K562 (cell line): ENCODE data around the gene ZNRF3. TPM values are rescaled to one million over a fixed set of nuclear protein-coding genes. Genes with fewer than 3 reads are reported as not detected.

Experiments used
- ATAC-seq: fragments of 200-7000 bp; cut with Tn5 transposase; 3 replicates; pipeline ENCODE4 v1.9.1; 2020; ENCODE audit warnings: moderate library complexity
- BruUV-seq: library from RNA; stranded (reverse); fragments of 400-500 nt; replicated peaks from 2 replicates; lab custom pipeline; 2021; lab: Mats Ljungman, UMichigan
- CTCF ChIA-PET: fragments of 300-600 bp; formaldehyde crosslinking; extraction: SDS; loops from one replicate; lab custom pipeline; 2021; ENCODE audit warnings: low intra/inter-chr PET ratio; lab: Yijun Ruan, JAX
- POLR2A ChIA-PET: fragments of 300-600, 350-650 bp; sonication (Branson Sonifier 250); formaldehyde crosslinking; extraction: SDS; loops from one replicate; lab custom pipeline; 2021; ENCODE audit warnings: antibody characterized with exemption, inconsistent platforms; lab: Yijun Ruan, JAX
- DNase-seq, 4 experiments: peaks; one replicate each; pipeline versions ENCODE4 v3.0.0 to v3.0.0-alpha.2; 2011 to 2018; ENCODE audit warnings: low spot score in 3 of 4, mixed read lengths in 3 of 4; ENCODE audit errors: extremely low read depth in 1 of 4
- FAIRE-seq: peaks from 2 replicates; lab custom pipeline; 2011; peaks lifted over from hg19 to GRCh38; lab: Jason Lieb, UNC
- H2AFZ ChIP-seq: 2 replicates; pipeline ENCODE4 v1.6.0; 2011; ENCODE audit warnings: low read depth, low read length, control low read depth, inconsistent platforms
- H3K27ac ChIP-seq: fragments of 200-600 bp; 3 replicates; pipeline ENCODE4 v1.8.0; 2011; ENCODE audit warnings: low read depth, mild to moderate bottlenecking, control low read depth, inconsistent platforms, low read length, moderate library complexity, mixed read lengths; ENCODE audit errors: extremely low read depth
- H3K27me3 ChIP-seq, 2 experiments: fragments of 300-600 bp in 1 of 2; 2 replicates in 1 of 2; 3 replicates in 1 of 2; pipeline versions ENCODE4 v1.6.0 to v1.8.0; 2011; ENCODE audit warnings: inconsistent platforms in 2 of 2, low read length in 2 of 2, mild to moderate bottlenecking in 1 of 2, mixed read lengths in 1 of 2, moderate library complexity in 1 of 2; ENCODE audit not compliant: control insufficient read depth in 2 of 2, insufficient read depth in 2 of 2
- H3K36me3 ChIP-seq: fragments of 300-600 bp; 3 replicates; pipeline ENCODE4 v1.8.0; 2011; ENCODE audit warnings: mild to moderate bottlenecking, low read length, inconsistent platforms; ENCODE audit not compliant: control insufficient read depth, insufficient read depth
- H3K4me1 ChIP-seq, 2 experiments: fragments of 200-600 bp in 1 of 2; replicated peaks in 1 of 2; 2 replicates in 1 of 2; 3 replicates in 1 of 2; pipeline versions ENCODE4 v1.5.1 to v1.8.0; 2011; ENCODE audit warnings: inconsistent platforms in 2 of 2, low read length in 2 of 2, mild to moderate bottlenecking in 1 of 2, mixed read lengths in 1 of 2, moderate library complexity in 1 of 2; ENCODE audit not compliant: control insufficient read depth in 2 of 2, insufficient read depth in 2 of 2
- H3K4me2 ChIP-seq: 2 replicates; pipeline ENCODE4 v1.6.1; 2011; ENCODE audit warnings: low read length, control low read depth, inconsistent platforms, mixed read lengths; ENCODE audit not compliant: insufficient read depth
- H3K4me3 ChIP-seq: fragments of 200-600 bp; sonication (generic), shearing (Covaris generic); 2 replicates; pipeline ENCODE4 v1.5.1; 2016; ENCODE audit warnings: control low read depth, inconsistent platforms
- H3K79me2 ChIP-seq: fragments of 200-600 bp; 3 replicates; pipeline ENCODE4 v1.8.0; 2011; ENCODE audit warnings: low read length, inconsistent platforms; ENCODE audit not compliant: control insufficient read depth, insufficient read depth
- H3K9ac ChIP-seq, 2 experiments: 2 replicates each; pipeline versions ENCODE4 v1.6.0 to v1.6.1; 2011; ENCODE audit warnings: low read depth in 2 of 2, low read length in 2 of 2, control low read depth in 1 of 2, inconsistent platforms in 1 of 2, mild to moderate bottlenecking in 1 of 2, mixed read lengths in 1 of 2; ENCODE audit not compliant: insufficient read depth in 1 of 2
- H3K9me1 ChIP-seq: one replicate; pipeline ENCODE4 v1.6.0; 2011; ENCODE audit warnings: inconsistent platforms, mild to moderate bottlenecking, low read length, moderate library complexity; ENCODE audit not compliant: control insufficient read depth, insufficient read depth
- H3K9me3 ChIP-seq: replicated peaks from 2 replicates; pipeline ENCODE4 v1.5.1; 2011; ENCODE audit warnings: low read depth, low read length, inconsistent platforms; ENCODE audit not compliant: control insufficient read depth, insufficient read depth
- H4K20me1 ChIP-seq: replicated peaks from 2 replicates; pipeline ENCODE4 v1.6.1; 2011; ENCODE audit warnings: low read length, inconsistent platforms, mixed read lengths; ENCODE audit not compliant: control insufficient read depth, insufficient read depth
- BMI1 ChIP-seq: fragments of 150-350 bp; IDR thresholded peaks from 2 replicates; pipeline ENCODE4 v1.6.1; 2014; ENCODE audit warnings: low read length
- ILF3 ChIP-seq: fragments of 450-650 bp; IDR thresholded peaks from 2 replicates; pipeline ENCODE4 v1.6.1; 2018; ENCODE audit warnings: antibody characterized with exemption, mild to moderate bottlenecking, moderate library complexity, borderline replicate concordance
- IRF2 ChIP-seq: sonication (generic); formaldehyde crosslinking; IDR thresholded peaks from 2 replicates; pipeline ENCODE4 v1.8.1; 2022; ENCODE audit warnings: mild to moderate bottlenecking, missing genetic modification reagents
- JUNB ChIP-seq: fragments of 450-650 bp; formaldehyde crosslinking; conservative IDR thresholded peaks from 2 replicates; pipeline ENCODE4 v1.4.0; 2020; ENCODE audit warnings: mild to moderate bottlenecking
- KDM2B ChIP-seq: fragments of 250-450 bp; sonication (Bioruptor Pico); IDR thresholded peaks from 2 replicates; pipeline ENCODE4 v1.8.0; 2021; ENCODE audit warnings: mild to moderate bottlenecking, moderate library complexity
- MCM7 ChIP-seq, 2 experiments: fragments of 450-650 bp; IDR thresholded peaks; 2 replicates each; pipeline ENCODE4 v1.6.1; 2016 to 2018
- RBBP5 ChIP-seq: fragments of 200-600 bp; sonication (generic); IDR thresholded peaks from 2 replicates; pipeline ENCODE4 v1.6.1; 2012; ENCODE audit warnings: borderline replicate concordance, mild to moderate bottlenecking, low read length, control low read depth, inconsistent platforms; ENCODE audit not compliant: insufficient read depth, poor library complexity, severe bottlenecking
- ZBTB17 ChIP-seq: fragments of 450-650 bp; formaldehyde crosslinking; IDR thresholded peaks from 2 replicates; pipeline ENCODE4 v1.4.0; 2020; ENCODE audit warnings: mild to moderate bottlenecking
- ZHX1 ChIP-seq: fragments of 150-350 bp; conservative IDR thresholded peaks from 2 replicates; pipeline ENCODE4 v1.6.1; 2014; ENCODE audit warnings: low read length
- ZNF75A ChIP-seq: fragments of 450-650 bp; formaldehyde crosslinking; IDR thresholded peaks from 2 replicates; pipeline ENCODE4 v1.4.0; 2020; ENCODE audit warnings: mild to moderate bottlenecking
- WGBS: fragments of 100-300 bp; shearing (Covaris generic); methylation state at CpG from one replicate; pipeline ENCODE4 v1.1.6; 2016; ENCODE audit warnings: low coverage, mixed read lengths; ENCODE audit not compliant: insufficient coverage; ENCODE audit errors: missing lambda C conversion rate; 5-methylcytosine and 5-hydroxymethylcytosine counted together
- in situ Hi-C: fragments of 300-500 bp; cut with MboI; formaldehyde crosslinking; loops from 4 replicates; pipeline ENCODE4 v1.15.0; 2018; ENCODE audit warnings: inconsistent platforms, mixed read lengths
- intact Hi-C: fragments of 100-400 bp; cut with micrococcal nuclease; formaldehyde crosslinking; loops from 2 replicates; pipeline ENCODE4 v1.14.2; 2022
- polyA plus RNA-seq, 8 experiments: library from polyadenylated mRNA; depleted of rRNA in 4 of 8; stranded (reverse) in 5 of 8; unstranded in 3 of 8; fragments of >200 nt; fragmentation: Nextera tagmentation in 2 of 8; fragmentation: Illumina TruSeq in 1 of 8; extraction: Ambion mirVana in 2 of 8; extraction: Trizol in 1 of 8; gene quantifications; 2 replicates each; pipeline versions ENCODE4 v1.2.1 to v1.2.3, GENCODE V29; 2011 to 2014; ENCODE audit warnings: inconsistent platforms in 1 of 8, missing spikeins in 1 of 8
- total RNA-seq, 7 experiments: library from RNA; depleted of rRNA in 6 of 7; stranded (reverse); fragments of >200 nt in 6 of 7; fragmentation: Illumina TruSeq in 2 of 7; extraction: Trizol in 2 of 7; gene quantifications; 2 replicates each; pipeline versions ENCODE4 v1.2.1 to v1.2.3, GENCODE V29; 2011 to 2021; ENCODE audit warnings: low replicate concordance in 1 of 7
- TF ChIP-seq, protein P1 (sequence below), 2 experiments: IDR thresholded peaks; 2 replicates each; pipeline ENCODE4 v1.6.1; 2011; ENCODE audit warnings: borderline replicate concordance in 1 of 2, control low read depth in 1 of 2, low read depth in 1 of 2, low read length in 1 of 2, mild to moderate bottlenecking in 1 of 2, mixed read lengths in 1 of 2, moderate library complexity in 1 of 2; ENCODE audit not compliant: insufficient read depth in 1 of 2, insufficient read length in 1 of 2, poor library complexity in 1 of 2, severe bottlenecking in 1 of 2; ENCODE audit errors: extremely low read depth in 1 of 2
- TF ChIP-seq, protein P2 (sequence below): fragments of 450-650 bp; IDR thresholded peaks from 2 replicates; pipeline ENCODE4 v1.6.1; 2017; ENCODE audit warnings: antibody characterized with exemption, mild to moderate bottlenecking

Gene ZNRF3
- total and polyA plus RNA-seq, 9 of the 15 experiments (the other 6 are each of a cell fraction or from before 2014, with no cell fraction given), result 0.41 to 5.9 (median 1.7) TPM

DNA sequence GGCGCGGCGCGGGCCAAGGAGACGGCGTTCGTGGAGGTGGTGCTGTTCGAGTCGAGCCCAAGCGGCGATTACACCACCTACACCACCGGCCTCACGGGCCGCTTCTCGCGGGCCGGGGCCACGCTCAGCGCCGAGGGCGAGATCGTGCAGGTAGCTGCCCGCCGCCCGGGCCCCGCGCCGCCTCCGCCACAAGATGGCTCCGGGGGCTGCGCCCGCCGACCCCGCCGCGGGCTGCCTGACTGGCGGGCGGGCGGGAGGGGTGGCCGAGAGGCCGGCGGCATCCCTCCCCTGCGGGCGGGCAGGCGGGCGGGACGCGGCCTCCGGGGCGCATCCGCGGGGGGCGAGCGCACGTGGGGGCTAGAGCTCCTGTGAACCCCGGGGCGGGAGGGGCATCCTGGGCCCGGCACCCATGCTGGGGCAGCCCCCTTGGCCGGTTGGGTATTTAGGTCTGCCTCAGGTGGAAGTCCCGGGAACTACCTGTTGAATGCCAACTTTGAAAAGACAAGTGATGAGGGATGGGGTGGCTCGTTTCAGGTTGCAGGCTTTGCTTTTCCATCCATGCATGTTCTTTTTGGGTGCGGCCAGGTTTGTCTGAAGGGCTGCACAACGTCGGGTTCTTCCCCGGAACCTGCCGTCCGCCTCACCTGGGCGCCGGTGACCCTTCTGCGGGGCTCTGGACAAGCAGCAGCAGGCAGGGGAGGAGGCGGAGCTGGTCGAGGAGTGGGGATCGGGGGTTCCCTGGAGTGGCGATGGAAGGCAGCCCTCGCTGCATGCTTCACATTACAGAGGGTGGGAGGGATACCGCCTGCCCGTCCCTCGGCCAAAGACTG, 760 bp downstream of the ZNRF3 start:
- ChIA-PET POLR2A (interaction anchor here (0.8 to 1.5 kb wide), 3 partner anchors 11 to 146 kb away, joined by 3 to 7 read pairs (median 5); no protein-coding TSS in a partner anchor), CTCF (no interaction called here)
- H3K27ac ChIP-seq, result no peak overlapping the region
- H3K27me3 ChIP-seq, result no peaks in the 10 kb centered on the region
- 3% methylated on average over 17 of the region's 78 CpGs for WGBS
- no peaks in the 10 kb centered on the region for H3K9me3 ChIP-seq
- in situ Hi-C loops (no loop called here), intact Hi-C loops (loop anchor here (10.0 kb wide), 1 partner anchor 381 kb away; the partner anchor contains the start of genes EWSR1 and RHBDD3)
- ATAC-seq (peak; percentile 5; the same call in 1 of the 3 replicates), FAIRE-seq (no peak), DNase-seq (peak; percentile 17 to 47 (median 38))
- peaks cover 44% of the 10 kb centered on the region for H3K79me2 ChIP-seq
- H3K9ac ChIP-seq, result peak overlapping the region in 1 of 2 experiments; percentile 86; a peak in 2 of 4 replicates
- H2AFZ ChIP-seq, result peak overlapping the region; percentile 59; the same call in 1 of the 2 replicates
- peaks cover 3% of the 10 kb centered on the region; the same call in 1 of the 2 replicates for H4K20me1 ChIP-seq
- H3K4me3 ChIP-seq, result peak overlapping the region; percentile 40
- BruUV-seq, result no TSS peak
- H3K4me1 ChIP-seq, result peaks cover 16 to 21% of the 10 kb centered on the region in 2 experiments; a peak in 4 of 5 replicates
- no peaks in the 10 kb centered on the region for H3K36me3 ChIP-seq
- H3K9me1 ChIP-seq, result no peaks in the 10 kb centered on the region
- H3K4me2 ChIP-seq, result peak overlapping the region; percentile 69
- TF ChIP-seq ILF3 (no peak), BMI1 (no peak), JUNB (no peak), ZBTB17 (CRISPR knock-in tag) (no peak), ZNF75A (no peak), IRF2 (CRISPR knock-in tag) (no peak), RBBP5 (peak; percentile 52), ZHX1 (no peak), MCM7 (IDR thresholded peaks at IDR 0.05) (no peak), KDM2B (no peak)
- TF ChIP-seq, protein P1, sequence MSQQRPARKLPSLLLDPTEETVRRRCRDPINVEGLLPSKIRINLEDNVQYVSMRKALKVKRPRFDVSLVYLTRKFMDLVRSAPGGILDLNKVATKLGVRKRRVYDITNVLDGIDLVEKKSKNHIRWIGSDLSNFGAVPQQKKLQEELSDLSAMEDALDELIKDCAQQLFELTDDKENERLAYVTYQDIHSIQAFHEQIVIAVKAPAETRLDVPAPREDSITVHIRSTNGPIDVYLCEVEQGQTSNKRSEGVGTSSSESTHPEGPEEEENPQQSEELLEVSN (IDR thresholded peaks at IDR 0.05; ENCODE audit: borderline replicate concordance in 1 of 2, extremely low read depth in 1 of 2, insufficient read depth in 1 of 2, insufficient read length in 1 of 2, low read depth in 1 of 2, low read length in 1 of 2, poor library complexity in 1 of 2, severe bottlenecking in 1 of 2), result peak in 1 of 2 experiments; percentile 27
- TF ChIP-seq, protein P2, sequence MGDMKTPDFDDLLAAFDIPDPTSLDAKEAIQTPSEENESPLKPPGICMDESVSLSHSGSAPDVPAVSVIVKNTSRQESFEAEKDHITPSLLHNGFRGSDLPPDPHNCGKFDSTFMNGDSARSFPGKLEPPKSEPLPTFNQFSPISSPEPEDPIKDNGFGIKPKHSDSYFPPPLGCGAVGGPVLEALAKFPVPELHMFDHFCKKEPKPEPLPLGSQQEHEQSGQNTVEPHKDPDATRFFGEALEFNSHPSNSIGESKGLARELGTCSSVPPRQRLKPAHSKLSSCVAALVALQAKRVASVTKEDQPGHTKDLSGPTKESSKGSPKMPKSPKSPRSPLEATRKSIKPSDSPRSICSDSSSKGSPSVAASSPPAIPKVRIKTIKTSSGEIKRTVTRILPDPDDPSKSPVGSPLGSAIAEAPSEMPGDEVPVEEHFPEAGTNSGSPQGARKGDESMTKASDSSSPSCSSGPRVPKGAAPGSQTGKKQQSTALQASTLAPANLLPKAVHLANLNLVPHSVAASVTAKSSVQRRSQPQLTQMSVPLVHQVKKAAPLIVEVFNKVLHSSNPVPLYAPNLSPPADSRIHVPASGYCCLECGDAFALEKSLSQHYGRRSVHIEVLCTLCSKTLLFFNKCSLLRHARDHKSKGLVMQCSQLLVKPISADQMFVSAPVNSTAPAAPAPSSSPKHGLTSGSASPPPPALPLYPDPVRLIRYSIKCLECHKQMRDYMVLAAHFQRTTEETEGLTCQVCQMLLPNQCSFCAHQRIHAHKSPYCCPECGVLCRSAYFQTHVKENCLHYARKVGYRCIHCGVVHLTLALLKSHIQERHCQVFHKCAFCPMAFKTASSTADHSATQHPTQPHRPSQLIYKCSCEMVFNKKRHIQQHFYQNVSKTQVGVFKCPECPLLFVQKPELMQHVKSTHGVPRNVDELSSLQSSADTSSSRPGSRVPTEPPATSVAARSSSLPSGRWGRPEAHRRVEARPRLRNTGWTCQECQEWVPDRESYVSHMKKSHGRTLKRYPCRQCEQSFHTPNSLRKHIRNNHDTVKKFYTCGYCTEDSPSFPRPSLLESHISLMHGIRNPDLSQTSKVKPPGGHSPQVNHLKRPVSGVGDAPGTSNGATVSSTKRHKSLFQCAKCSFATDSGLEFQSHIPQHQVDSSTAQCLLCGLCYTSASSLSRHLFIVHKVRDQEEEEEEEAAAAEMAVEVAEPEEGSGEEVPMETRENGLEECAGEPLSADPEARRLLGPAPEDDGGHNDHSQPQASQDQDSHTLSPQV, result no peak
